ENCODE measurements around the gene PFKFB4.

- no peak for TF ChIP-seq POLR2A (IDR thresholded peaks at IDR 0.05)
- TF ChIP-seq, protein P1, sequence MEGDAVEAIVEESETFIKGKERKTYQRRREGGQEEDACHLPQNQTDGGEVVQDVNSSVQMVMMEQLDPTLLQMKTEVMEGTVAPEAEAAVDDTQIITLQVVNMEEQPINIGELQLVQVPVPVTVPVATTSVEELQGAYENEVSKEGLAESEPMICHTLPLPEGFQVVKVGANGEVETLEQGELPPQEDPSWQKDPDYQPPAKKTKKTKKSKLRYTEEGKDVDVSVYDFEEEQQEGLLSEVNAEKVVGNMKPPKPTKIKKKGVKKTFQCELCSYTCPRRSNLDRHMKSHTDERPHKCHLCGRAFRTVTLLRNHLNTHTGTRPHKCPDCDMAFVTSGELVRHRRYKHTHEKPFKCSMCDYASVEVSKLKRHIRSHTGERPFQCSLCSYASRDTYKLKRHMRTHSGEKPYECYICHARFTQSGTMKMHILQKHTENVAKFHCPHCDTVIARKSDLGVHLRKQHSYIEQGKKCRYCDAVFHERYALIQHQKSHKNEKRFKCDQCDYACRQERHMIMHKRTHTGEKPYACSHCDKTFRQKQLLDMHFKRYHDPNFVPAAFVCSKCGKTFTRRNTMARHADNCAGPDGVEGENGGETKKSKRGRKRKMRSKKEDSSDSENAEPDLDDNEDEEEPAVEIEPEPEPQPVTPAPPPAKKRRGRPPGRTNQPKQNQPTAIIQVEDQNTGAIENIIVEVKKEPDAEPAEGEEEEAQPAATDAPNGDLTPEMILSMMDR (IDR thresholded peaks at IDR 0.05): no peak
Measured at GRCh38 chr3:48595075-48595525, 38.5 kb upstream of the PFKFB4 start, which contains the start of gene COL7A1.
